COR-L47 (cell line): ENCODE measurements around the gene PYCR2.

Experiments used
- DNase-seq: peaks from one replicate; lab custom pipeline; 2025; lab: John Stamatoyannopoulos, UW

The PYCR2 gene

DNA sequence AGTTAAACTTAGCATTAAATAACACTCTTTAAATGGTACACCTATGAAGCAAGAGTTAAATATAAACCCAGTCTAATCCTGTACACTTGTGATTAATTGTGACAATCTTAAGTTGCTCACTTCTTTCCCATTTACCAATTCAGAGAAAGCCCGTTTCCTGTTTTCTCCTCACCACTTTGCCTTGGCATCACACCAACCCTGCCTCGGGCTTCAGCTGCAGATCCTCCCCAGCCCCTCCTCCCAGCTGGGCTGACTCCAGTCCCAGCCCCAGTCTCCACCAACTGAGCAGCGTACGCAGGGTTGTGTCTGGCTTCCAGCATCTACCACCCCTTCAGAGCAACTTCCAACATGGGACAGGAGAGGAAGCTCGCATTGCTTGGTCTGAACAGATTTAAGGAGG lies 4.1 kb downstream of the PYCR2 start:
- peak; percentile 62 for DNase-seq

DNA sequence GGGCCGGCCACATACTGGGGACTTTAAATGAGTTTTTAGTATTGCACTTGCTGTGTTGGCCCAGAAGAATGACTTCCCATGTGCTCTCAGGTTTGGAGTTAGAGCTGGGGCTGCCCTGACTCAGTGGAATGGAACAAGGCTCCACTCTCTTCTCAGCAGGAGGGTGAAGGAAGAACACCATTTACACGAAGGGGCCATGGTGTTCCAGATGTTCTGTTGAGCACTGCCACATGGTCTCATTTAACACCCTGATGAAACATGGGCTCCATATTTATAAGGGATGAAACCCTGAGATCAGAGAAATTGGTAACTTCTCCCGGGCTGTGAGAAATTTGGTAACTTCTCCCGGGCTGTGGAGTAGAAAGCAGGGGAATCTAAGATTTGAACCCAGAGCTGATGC lies 5.8 kb downstream of the PYCR2 start:
- DNase-seq = no peak

DNA sequence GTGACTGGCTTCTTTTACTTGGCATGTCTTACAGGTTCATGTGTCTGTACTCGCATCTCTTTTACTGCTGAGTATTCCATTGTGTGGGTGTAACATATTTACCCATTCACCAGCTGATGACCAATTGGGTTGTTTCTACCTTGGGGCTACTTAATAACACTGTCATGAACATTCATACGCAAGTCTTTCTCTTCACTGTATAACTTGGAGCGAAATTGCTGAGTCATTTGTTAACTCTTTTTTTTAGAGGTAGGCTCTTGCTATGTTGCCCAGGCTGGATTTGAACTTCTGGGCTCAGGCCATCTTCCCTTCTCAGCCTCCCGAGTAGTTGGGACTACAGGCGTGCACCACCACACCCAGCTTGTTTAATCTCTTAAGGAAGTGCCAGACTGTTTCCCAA lies 6.5 kb downstream of the PYCR2 start:
- no peak for DNase-seq

DNA sequence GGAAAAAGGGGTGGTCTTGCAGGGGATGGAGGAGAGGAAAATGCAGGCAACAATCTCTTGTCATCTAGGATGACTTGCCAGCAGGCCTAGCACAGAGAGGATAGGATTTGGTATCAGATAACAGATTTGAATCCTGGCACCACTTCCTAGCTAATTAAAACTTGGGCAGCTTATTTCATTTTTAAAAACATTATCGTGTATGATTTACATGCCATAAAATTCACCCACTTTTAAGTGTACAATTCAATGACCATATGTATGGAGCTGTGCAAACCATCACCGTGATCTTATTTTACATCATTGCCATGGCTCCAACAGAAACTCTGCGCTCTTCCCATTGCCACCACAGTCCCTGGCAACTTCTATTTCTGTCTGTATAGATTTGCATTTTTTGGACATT lies 6.9 kb downstream of the PYCR2 start:
- DNase-seq = no peak

DNA sequence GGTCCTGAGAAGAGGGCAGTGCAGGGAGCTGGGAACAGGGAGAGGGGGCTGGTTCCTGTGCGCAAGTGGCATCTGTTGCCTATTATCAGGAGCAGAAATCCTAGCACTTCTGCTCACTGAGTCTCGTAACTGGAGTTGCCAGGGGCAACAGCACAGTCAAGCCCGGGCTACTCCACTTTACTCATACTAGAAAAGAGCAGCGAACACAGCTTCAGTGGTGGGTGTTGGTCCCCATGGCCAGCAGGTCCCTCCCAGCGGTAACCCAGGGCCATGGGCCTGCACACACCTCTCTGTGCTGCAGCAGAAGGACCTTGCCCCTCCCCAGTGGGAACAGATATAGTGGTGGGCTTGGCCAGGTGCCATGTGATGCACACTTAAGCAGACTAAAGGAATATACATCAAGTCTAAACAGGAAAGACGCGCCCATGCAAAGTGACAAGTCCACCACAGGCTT lies 8.5 kb downstream of the PYCR2 start:
- no peak for DNase-seq

DNA sequence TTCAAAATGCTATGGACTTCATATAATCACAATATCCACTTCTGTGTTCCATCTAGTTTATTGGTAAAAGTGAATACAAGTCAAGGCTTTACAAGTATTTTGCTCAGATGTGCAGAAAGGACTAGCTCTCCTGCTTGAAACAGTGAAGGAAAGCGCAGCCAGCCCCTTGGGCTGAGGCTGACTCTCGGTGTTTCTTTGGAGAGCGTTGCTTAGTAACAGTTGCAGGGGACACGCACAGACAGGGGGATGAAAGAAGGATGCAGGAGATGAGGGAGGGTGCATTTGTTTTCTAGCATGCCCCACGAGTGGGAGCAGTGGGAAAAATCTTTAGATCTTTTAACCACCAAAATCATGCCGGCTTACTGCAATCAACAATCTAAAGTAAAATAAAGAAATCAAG lies 9.1 kb downstream of the PYCR2 start:
- no peak for DNase-seq

DNA sequence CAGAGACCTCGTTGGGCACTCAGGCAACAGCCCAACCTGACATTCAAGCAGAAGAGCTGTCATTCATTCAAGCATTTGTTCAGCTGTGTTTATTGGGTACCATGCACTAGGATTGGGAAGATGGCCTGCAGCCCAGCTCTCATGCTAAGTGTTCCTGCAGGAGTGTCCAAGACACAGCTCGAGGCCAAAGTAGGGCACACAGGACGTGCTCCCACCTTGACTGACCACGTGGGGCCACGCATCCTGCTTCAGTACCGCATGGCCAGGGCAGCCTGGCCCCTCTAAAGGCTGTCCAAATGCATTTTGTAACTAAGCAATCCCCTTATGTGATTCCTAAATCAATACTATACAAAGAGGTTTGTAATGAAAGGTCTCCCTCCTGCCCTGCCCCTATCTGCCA lies 9.7 kb downstream of the PYCR2 start:
- DNase-seq = no peak

DNA sequence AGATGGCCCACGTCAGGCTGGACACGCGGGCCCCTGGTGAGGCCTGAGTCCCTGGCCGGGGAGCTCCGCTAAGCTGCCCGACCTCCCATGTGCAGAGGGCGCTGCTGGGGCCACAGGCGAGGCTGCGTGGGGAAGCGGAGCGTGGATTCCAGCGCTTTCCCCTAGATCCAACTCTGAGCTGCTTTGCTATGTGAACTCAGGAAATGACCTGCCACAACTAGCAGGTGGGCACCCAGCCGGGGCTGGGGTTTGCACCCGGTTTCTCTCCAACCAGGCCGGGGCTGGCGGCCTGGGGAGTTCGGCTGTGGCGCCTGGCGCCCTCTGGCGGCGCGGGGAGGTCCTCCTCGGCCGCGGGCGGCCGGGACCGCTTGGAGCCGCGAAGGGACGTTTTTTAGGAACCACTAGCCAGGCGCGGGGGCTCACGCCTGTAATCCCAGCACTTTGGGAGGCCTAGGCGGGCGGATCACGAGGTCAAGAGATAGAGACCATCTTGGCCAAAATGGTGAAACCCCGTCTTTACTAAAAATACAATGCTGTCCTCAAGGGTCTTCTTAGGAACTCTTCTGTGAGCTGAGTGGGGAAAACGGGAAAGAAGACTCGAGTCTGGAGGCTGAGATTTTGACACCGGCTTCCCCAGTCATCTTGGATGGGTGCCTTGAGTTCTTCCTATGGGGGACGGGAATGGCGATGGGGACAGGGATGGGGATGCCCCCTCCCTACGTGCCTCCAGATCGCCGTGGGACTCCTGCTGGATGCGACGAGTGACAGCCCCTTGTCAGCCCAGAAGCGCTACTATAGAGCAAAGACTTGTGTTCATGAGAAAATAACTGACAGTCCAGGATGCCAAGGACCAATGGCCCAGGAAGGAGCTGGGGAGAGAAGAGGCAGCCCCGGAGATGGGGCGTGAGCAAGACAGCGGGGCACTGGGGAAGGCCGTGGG lies 12.6 kb downstream of the PYCR2 start:
- DNase-seq = no peak

DNA sequence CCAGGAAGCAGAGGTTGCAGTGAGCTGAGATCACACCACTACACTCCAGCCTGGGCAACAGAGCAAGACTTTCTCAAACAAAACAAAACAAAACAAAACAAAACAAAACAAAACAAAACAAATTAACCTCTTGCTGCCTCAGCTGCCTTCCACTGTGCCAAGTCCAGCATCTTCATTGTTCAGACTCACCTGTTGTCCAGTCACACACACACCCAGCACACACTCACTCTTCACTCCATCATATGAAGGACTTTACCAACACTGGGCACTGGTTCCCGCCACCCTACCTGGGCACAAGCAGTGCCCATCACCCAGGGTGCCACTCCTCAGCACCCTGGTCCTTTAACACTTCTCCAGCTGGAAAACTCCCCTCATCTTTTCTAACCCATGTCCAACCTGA lies 14.6 kb downstream of the PYCR2 start:
- DNase-seq = no peak

DNA sequence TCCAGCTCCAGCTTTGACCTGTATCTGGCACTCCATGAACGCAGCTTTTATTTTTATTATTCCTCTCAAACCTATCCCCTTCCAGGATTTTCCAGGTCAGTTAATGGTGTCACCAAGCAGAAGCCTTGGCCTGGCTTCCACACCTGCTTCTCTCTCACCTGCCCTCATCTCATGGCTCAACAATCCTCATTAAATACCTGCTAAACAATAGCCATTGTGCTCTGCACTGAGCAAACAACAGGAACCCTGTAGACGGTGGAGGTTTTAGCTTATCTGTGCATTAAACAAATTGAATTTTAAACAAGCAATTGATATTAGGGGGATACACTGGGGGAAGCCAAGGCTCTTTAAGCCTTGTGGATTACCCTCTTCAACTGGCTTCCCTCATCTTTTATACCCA lies 15.3 kb downstream of the PYCR2 start:
- peak; percentile 82 for DNase-seq

DNA sequence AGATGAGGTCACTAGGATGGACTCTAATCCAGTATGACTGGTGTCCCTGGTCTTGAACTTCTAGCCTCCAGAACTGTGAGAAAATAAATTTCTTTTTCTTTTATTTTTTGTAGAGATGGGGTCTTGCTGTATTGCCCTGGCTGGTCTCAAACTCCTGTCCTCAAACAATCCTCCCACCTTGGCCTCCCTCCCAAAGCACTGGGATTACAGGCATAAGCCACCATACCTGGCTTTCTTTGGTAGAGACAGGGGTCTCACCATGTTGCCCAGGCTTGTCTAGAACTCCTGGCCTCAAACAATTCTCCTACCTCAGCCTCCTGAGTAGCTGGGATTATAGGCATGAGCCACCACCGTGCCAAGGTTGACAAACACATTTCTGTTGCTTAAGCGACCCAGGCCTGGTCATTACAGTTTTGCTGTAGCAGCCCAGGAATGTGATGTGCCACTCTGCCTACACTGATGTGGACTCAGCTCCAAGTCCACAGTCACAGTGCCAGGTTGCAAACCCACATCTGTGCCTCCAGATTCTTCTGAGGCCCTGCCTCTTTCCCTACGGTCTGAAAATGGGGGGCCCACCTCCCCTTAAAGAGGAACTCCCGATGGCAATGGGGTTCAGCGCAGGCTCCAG lies 15.9 kb downstream of the PYCR2 start:
- DNase-seq = no peak

DNA sequence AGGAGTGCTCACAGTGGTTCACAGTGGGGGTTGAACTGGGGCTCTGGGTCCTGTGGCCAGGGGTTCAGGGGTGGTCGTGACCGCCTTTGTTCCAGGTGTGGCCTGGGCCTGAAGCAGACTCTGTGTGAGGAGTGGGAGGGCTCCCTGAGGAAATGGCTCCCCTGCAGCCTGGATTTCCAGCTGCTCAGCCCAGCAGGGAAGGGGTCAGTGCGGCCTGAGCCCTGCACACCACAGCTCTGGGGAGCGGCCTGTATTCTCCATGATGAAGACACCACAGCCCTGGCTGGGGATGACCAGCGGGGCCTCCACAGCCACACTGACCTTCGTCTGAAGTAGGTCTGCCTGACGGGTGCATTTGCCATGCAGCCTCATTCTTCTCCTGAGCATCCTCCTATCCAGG lies 16.7 kb downstream of the PYCR2 start:
- no peak for DNase-seq

DNA sequence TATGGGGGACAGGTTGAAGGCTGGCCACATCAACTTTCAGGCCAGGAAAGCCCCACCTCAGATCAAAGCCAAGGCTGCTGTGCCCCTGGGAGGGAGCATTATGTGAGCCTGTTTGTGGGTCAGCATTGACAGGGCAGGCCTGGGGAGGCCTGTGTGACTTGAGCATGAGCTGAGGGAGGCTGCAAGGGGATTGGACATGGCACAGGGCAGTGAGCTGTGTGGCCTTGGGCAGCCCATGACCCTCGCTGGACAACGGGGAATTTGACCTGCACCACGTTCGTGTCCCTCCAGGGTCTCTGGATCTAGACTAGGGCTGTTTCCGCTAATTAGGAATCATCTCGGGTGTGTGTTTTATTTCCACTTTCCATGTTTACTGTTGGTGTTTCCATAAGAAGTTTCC lies 17.6 kb downstream of the PYCR2 start:
- no peak for DNase-seq

DNA sequence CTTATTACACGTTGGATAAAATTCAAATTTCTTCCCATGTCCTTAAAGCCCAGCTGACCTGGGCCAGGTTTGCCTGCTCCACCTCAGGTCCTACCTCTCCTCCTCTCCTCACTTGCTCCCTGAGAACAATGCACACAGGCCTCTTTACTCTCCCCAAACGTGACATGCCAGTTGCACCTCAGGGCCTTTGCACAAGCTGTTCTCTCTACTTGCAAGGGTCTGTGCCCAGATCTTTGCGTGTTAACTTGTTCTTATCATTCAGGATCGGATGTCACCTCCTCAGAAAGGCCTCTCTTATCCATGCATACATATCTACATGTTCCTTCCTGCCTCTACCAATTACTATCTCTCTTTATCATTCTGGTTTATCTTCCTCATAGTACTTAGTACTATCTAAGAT lies 20.4 kb downstream of the PYCR2 start:
- no peak for DNase-seq

DNA sequence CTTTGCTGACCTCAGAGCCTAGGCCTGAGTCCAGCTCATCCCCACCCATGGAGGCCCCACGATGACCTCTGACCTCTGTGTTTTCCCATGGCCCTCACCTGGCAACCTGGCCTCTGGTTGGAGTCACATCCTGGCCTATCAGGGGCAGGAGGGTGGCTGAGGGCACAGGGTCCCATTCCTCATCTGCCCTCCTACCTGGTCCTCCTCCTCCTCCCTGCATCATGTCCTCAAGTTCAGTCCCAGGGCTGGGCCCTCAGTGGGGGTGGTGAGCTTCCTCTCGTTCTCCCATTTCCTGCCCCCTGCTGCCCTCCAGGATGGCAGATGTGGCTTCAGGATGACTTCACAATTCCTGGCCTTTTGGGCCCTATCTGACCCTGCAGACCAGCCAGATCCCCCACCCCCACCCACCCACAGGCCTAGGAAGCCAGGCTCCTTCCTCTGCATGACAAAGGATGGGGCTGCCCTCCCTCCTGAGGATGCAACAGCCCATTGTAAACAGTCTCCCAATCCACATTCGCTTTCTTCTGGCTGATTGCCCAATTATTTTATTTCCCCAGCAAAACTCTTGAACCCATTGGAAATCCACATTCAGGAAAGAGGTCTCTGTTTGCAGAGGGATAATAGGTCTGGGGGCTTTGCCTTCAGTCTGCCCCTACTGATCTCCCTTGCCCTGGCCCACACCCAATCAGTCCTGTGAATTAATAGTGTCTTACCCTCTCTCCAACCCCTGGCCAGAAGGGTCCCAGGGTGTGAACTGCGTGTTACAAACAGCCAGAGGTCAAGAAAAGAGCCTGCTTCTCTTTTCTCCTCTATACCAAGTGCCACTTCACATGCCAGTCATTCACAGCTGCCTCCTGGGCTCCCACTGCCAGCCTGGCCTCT lies 24.8 kb downstream of the PYCR2 start:
- no peak for DNase-seq

DNA sequence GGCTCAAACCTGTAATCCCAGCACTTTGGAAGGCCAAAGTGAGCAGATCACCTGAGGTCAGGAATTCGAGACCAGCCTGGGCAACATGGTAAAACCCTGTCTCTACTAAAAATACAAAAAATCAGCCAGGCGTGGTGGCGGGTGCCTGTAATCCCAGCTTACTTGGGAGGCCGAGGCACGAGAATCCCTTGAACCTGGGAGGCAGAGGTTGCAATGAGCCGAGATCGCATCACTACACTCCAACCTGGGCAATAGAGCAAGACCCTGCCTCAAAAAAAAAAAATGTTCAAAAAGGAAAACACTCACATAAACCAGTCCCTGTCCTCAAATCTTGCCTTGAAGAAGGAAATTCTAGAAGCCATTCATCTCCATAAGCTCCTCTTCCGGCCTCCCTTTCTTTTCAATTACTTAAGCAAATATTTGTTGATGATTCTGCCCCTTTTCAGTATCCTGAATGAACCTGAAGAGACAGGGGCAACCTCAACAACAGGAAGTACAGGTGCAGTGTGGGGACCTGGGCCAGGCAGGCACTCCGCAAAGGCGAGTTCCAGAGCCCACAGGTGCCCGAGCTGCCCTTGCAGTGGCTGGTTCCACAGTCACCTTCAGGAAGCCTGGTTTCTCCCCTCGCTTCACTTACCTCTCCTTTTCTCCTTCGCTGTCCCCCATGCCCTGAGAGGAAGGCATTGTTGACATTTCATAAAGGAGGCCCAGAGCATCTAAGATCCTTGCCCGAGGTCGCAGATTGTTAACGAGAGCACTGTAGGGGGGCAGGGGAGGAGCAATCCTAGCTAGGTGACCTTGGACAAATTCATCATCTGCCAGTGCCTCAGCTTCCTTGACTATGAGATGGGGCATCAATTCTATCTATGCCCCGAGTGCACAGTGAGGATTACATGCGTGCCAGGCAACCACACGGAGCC lies 26.2 kb downstream of the PYCR2 start:
- DNase-seq = peak; percentile 39

DNA sequence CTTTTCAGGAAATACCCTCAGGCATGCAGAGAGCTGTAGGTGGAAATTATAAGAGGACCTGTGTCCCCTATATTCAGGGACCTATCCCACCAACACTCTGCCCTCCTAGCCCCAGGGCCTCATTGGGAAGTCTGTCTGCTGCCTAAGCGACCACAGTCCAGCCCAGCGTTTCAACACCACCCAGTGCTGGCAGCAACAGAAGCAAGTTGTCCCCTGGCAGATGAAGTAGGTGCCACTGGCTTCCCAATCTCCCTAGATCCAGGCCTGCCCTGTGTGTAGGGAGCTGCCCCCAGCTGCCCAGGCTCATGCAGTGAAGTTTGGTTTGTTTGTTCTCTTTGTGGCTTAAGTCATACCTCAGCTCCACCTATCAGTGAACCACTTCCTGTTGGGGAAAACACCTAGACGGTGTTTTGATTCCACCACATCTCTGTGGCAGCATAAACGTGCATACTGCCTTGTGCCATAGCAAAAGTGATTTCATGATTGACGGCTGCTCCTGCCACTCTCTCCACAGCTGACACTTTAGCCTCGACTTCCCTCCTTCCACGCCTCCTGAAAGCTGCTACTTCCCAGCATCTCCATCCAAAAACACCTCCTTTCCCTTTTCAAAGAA lies 27.0 kb downstream of the PYCR2 start:
- no peak for DNase-seq

DNA sequence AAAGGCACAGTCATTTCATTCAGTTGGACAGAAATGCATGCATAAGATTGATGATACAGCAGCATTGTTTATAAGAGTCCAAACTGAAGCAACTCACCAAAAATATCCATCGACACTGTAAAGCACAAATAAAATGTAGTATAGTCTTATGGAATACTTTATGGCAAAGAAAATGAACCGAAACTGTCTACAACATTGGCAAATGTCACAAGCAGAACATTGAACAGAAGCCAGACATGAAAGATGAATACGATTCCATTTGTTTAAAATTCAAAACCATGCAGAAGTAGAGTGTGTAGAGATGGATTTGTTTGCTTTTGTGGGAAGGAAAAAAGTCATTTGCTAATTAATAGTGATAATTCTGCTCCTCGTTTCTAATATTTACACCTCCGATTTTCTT lies 27.6 kb downstream of the PYCR2 start:
- no peak for DNase-seq

DNA sequence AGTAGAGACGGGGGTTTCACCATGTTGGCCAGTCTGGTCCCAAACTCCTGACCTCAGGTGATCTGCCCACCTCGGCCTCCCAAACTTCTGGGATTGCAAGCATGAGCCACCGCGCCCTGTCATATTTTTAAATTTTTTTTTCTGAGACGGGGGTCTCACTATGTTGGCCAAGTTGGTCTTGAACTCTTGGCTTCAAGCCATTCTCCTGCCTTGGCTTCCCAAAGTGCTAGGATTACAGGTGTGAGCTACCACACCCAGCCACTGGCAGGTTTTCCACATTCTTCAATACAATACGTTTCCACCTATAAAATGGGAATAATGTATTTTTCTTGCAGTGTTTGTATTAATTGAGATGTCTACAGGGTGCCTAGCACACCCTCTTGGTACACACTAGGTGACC lies 31.7 kb downstream of the PYCR2 start:
- no peak for DNase-seq

DNA sequence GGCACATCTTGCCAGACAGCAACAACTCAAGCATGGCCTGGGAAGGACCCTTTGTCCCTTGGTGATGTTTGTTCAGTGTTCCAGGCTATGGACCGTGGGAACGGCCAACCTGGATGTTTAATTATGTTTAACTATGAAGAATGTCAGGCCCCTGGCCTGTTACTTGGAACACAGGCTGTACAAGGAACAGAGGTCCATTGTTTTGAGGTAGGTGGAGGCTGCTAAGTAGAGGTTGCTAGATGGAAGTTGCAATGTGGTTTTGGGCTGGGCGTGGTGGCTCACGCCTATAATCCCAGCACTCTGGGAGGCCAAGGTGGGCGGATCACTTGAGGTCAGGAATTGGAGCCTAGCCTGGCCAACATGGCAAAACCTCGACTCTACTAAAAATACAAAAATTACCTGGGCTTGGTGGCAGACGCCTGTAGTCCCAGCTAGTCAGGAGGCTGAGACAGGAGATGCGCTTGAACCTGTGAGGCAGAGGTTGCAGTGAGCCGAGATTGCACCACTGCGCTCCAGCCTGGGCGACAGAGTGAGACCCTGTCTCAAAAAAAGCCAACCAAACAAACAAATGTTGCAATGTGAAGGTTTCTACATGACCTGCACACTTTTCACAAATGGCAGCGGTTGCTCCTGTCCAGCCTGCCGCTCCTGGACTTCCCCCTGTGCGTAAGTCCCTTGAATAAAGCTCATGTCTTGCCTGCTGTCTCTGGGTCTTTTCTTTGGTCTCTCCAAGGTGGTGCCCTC lies 32.6 kb downstream of the PYCR2 start:
- no peak for DNase-seq
